HG03175 (cell line): ENCODE measurements around the gene OR8K1.

Experiments used
- ATAC-seq: cut with Tn5 transposase; IDR thresholded peaks from one replicate; pipeline ENCODE4 v1.9.1; 2021; ENCODE audit warnings: mild to moderate bottlenecking, moderate library complexity; ENCODE audit not compliant: unreplicated experiment

OR8K1 gene

GRCh38 chr11:56345739-56346138, at the start of gene OR8K1:
Gene OR8K1 (plus strand): TSS chr11:56346039. CDS start chr11:56346039, 0 bp downstream.
- no peak for ATAC-seq

- no peak for ATAC-seq
Measured at GRCh38 chr11:56296898-56297297, 48.9 kb upstream of the OR8K1 start.

DNA sequence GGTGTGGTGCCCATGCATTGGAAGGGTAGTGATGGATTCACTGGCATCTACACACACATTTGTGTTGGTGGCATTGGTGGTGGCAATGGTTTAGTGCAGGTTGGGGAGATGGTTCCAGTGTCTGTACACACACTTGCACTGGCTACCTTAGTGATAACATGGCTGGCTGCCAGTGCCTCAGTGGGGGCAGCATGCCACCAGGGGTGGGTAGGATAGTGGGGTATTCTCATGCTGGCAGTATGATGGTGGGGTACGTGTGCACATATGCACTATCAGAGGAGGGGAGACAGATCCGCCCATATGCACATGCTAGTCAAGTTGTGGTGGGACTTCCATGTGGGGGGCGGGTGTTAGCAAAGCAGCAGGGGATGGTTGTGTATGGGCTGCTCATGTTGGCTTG, 38.0 kb upstream of the OR8K1 start:
- no peak for ATAC-seq

GRCh38 chr11:56314844-56315243, 31.0 kb upstream of the OR8K1 start, which contains the start of gene OR8K3:
Gene OR8K3 (plus strand): TSS chr11:56315144. CDS start chr11:56318307, 3,163 bp downstream.
- no peak for ATAC-seq

DNA sequence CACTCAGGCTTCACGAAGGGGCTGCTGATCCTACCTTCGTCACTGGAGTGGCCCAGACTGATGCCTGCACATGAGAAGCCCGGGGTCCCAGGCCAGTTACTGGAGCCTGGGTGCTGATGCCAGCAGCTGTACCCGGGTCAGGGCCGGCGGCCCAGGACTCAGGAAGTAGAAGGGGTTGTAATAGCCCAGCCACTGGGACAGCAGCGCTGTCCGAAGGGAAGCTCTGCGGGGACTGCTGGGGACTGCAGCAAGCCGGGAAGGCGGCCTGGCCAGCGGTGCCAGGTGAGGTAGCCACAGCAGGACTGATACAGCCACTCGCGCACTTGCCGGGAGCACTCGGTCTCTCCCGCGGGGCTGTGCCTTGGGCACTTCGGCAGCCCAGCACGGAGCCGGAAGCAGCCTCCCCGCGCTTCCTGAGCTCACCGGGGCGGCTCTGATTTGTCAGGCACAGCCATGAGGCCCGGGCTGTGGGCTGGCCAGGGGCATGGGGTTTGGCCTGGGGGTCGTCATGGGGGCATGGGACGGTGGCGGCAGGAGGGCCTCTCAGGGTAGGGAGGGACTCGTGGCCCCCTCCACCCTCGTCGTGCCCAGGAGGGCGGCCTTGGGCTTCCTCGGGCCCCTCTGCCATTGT, 13.9 kb upstream of the OR8K1 start:
- no peak for ATAC-seq

DNA sequence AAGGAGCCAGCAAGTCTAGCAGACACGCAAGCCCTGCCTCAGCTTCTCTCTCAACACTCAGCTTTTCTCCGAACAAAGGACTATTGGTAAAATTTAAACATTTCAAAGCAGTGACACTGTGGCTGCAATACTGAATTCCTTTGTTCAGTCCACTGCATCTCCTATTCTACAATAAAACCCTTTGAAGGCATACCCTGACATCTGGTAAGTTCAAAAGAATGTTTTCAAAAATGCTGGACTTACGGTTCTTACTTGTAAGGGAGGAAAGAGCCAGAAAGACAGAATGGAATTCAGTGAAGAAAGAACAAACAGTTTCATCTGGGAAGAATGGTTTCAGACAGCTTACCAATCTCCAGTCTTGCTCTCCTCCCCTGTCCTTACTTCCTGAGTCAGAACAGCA, 12.7 kb upstream of the OR8K1 start:
- ATAC-seq = no peak

DNA sequence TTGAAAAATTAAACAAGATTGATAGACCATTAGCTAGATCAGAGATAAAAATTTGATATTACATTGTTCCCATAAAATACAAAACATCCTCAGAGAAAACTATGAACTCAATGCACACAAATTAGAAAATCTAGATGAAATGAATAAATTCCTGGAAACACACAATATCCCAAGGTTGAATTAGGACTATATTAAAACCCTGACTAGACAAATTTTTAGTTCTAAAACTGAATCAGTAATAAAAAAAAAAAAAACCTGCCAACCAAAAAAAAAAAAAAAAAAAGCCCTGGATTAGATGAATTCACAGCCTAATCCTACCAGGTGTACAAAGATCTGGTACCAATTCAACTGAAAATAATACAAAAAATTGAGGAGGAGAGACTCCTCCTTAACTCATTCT, 5.5 kb upstream of the OR8K1 start:
- no peak for ATAC-seq

DNA sequence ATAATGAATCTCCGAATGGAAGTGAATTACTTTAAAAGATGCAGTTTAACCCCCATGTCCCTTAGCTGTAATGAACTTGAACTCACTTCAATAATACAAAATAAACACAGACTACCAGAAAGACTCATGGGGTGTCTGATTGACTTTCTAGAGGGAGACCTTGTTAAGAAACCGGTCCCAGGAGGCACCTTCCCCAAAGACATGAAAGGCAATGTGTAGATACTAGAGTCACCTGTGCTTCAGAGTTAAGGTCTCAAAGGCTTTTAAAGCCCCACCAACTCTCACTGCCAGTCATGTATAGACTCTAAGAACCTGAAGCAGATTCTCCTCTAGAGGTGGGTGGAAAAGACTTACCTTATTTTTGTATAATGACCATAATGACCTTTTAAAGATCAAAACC, 8.2 kb downstream of the OR8K1 start, which contains the start of gene OR8J1:
Gene OR8J1, plus strand, starts transcription at position 301 of the 400 bp plus-strand sequence. CDS start 5,956 bp downstream, outside the sequence.
- no peak for ATAC-seq

DNA sequence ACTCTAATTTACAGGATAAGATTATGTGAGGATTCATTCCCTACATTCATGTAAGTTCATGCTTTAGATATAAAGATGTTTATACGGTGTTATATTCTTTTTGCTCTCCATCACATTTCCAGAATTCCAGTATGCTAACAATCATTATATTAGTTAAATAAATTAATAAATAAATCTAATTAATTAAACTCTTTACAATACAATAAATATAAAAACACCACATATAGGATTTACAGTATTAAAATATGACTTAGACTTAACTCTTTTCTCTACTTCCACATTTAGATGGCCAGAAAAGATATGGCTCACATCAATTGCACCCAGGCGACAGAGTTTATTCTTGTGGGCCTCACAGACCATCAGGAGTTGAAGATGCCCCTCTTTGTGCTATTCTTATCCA, 29.5 kb downstream of the OR8K1 start, which contains the start of gene OR8U1:
Gene OR8U1, plus strand, starts transcription at position 301 of the 400 bp plus-strand sequence. Its CDS starts 0 bp downstream, at position 301.
- ATAC-seq = no peak

DNA sequence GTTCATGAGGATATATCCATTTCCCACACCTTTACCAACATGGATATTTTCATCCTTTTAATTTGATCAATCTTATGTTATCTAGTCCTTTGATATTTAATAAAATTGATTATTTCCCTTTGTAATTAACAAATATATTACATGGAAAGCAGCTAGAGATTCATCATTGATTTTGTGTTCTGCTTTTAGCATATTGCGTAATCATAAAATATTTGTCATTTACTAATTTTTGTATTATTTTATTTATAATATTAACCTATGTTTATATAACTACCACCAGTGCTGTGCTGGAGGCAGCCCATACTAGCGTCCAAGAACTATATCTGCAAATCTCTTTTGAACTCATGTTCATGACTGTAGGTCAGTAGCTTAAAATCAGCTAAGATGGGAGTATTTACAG, 34.3 kb downstream of the OR8K1 start:
- ATAC-seq = no peak

GRCh38 chr11:56394381-56394780, 48.5 kb downstream of the OR8K1 start:
- no peak for ATAC-seq

DNA sequence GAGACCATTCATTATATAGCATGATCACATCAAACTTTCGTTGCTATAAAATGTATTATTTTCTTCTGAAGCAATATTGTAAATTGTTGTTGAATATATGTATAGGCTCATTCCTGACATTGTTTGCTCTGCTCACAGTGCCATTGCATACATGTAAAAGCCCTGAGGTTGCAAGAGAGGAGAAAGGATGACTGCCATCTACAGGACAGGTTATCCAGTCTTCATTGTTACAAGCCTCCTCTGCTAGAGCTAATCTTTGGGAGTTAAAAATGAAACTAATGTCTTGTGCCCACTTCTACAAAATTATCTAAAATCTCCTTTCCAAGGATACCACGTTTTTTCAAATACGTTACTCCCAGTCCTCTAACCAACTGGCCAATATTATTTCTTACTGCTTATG, 50.2 kb downstream of the OR8K1 start:
- ATAC-seq = no peak
